K562 (cell line): ENCODE measurements around the gene STIL. TPM values are rescaled to one million over a fixed set of nuclear protein-coding genes. Genes with fewer than 3 reads are reported as not detected.

ENCODE experiments used
- PHB ChIP-seq: fragments of 250-450 bp; sonication (Bioruptor Pico); IDR thresholded peaks from 2 replicates; pipeline ENCODE4 v1.5.0; 2021
- POLR2G ChIP-seq: fragments of 200-400 bp; formaldehyde crosslinking; IDR thresholded peaks from 2 replicates; pipeline ENCODE4 v1.6.1; 2017; ENCODE audit warnings: low read depth, mild to moderate bottlenecking, antibody characterized with exemption, low read length, moderate library complexity
- RBBP5 ChIP-seq: fragments of 200-600 bp; sonication (generic); IDR thresholded peaks from 2 replicates; pipeline ENCODE4 v1.6.1; 2012; ENCODE audit warnings: borderline replicate concordance, mild to moderate bottlenecking, low read length, control low read depth, inconsistent platforms; ENCODE audit not compliant: insufficient read depth, poor library complexity, severe bottlenecking
- SIN3A ChIP-seq, 2 experiments: fragments of 150-350 bp in 1 of 2; IDR thresholded peaks; 2 replicates each; pipeline ENCODE4 v1.6.1; 2011 to 2016; ENCODE audit warnings: borderline replicate concordance in 2 of 2, low read depth in 2 of 2, low read length in 2 of 2, mild to moderate bottlenecking in 2 of 2, moderate library complexity in 2 of 2; ENCODE audit not compliant: control insufficient read depth in 1 of 2
- SOX6 ChIP-seq: fragments of 450-650 bp; IDR thresholded peaks from 2 replicates; pipeline ENCODE4 v1.6.1; 2014; ENCODE audit warnings: mild to moderate bottlenecking
- ZBED1 ChIP-seq: IDR thresholded peaks from 2 replicates; pipeline ENCODE4 v1.6.1; 2014
- ZNF175 ChIP-seq: fragments of 200-800 bp; sonication (Bioruptor generic); IDR thresholded peaks from 2 replicates; pipeline ENCODE4 v1.6.1; 2016; ENCODE audit warnings: low read depth, mild to moderate bottlenecking, missing genetic modification characterization, missing compliant biosample characterization
- ZNF644 ChIP-seq: fragments of 200-800 bp; sonication (Bioruptor generic); IDR thresholded peaks from 2 replicates; pipeline ENCODE4 v1.6.1; 2016; ENCODE audit warnings: low read depth, missing genetic modification characterization, missing compliant biosample characterization
- ZSCAN32 ChIP-seq: fragments of 450-650 bp; formaldehyde crosslinking; IDR thresholded peaks from 2 replicates; pipeline ENCODE4 v1.4.0; 2020; ENCODE audit warnings: mild to moderate bottlenecking, moderate library complexity
- polyA plus RNA-seq, 8 experiments: library from polyadenylated mRNA; depleted of rRNA in 4 of 8; stranded (reverse) in 5 of 8; unstranded in 3 of 8; fragments of >200 nt; fragmentation: Nextera tagmentation in 2 of 8; fragmentation: Illumina TruSeq in 1 of 8; extraction: Ambion mirVana in 2 of 8; extraction: Trizol in 1 of 8; gene quantifications; 2 replicates each; pipeline versions ENCODE4 v1.2.1 to v1.2.3, GENCODE V29; 2011 to 2014; ENCODE audit warnings: inconsistent platforms in 1 of 8, missing spikeins in 1 of 8
- total RNA-seq, 7 experiments: library from RNA; depleted of rRNA in 6 of 7; stranded (reverse); fragments of >200 nt in 6 of 7; fragmentation: Illumina TruSeq in 2 of 7; extraction: Trizol in 2 of 7; gene quantifications; 2 replicates each; pipeline versions ENCODE4 v1.2.1 to v1.2.3, GENCODE V29; 2011 to 2021; ENCODE audit warnings: low replicate concordance in 1 of 7
- TF ChIP-seq, protein P1 (sequence below): fragments of 250-450 bp; sonication (Bioruptor Pico); IDR thresholded peaks from 2 replicates; pipeline ENCODE4 v1.8.0; 2021; ENCODE audit warnings: mild to moderate bottlenecking, moderate library complexity
- TF ChIP-seq, protein P2 (sequence below): sonication (generic); formaldehyde crosslinking; IDR thresholded peaks from 2 replicates; pipeline ENCODE4 v1.8.0; 2022; ENCODE audit warnings: mild to moderate bottlenecking, low read depth, missing genetic modification reagents
- TF ChIP-seq, protein P3 (sequence below): sonication (generic); formaldehyde crosslinking; IDR thresholded peaks from 2 replicates; pipeline ENCODE4 v1.9.0; 2022; ENCODE audit warnings: mild to moderate bottlenecking, missing genetic modification reagents
- TF ChIP-seq, protein P4 (sequence below): sonication (generic); formaldehyde crosslinking; IDR thresholded peaks from 2 replicates; pipeline ENCODE4 v1.9.0; 2022; ENCODE audit warnings: mild to moderate bottlenecking, missing genetic modification reagents
- TF ChIP-seq, protein P5 (sequence below): fragments of 450-650 bp; formaldehyde crosslinking; IDR thresholded peaks from 2 replicates; pipeline ENCODE4 v1.4.0; 2020; ENCODE audit warnings: mild to moderate bottlenecking, moderate library complexity
- TF ChIP-seq, protein P6 (sequence below): sonication (generic); formaldehyde crosslinking; IDR thresholded peaks from 2 replicates; pipeline ENCODE4 v1.8.0; 2022; ENCODE audit warnings: mild to moderate bottlenecking, missing genetic modification reagents
- TF ChIP-seq, protein P7 (sequence below): fragments of 450-650 bp; IDR thresholded peaks from 2 replicates; pipeline ENCODE4 v1.6.1; 2017; ENCODE audit warnings: antibody characterized with exemption, mild to moderate bottlenecking

Gene STIL
- total and polyA plus RNA-seq, 9 of the 15 experiments (the other 6 are each of a cell fraction or from before 2014, with no cell fraction given): 10.5 to 77.4 (median 39.6) TPM

DNA sequence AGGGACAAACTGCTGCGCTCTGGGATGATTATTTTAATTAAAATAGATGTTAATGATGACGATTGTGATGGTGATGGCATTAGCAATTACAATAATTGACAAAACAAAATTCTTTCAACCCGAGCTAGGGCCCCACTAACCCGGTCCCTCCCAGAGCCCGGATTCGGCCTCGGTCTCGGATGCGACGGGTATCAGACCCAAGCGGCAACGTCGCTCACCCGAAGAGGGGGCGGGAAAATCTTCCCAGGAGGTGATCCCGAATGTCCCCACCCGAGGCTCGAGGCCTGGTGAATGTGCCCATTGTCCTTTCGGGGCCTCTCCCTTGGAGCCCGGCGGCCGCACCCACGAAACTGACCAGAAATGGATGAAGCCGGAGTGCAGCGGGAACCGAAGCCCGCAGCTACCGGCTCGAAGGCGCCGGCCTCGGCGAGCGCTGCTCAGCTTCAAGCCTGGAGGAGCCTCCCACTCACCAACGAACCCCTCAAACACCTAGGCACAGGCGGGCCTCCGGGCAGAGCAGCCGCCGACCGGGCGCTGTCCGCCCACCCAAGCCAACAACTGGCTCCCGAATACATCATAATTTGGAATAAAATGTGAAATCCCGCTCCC is 83.2 kb downstream of the STIL start (continued):
- TF ChIP-seq, protein P1, sequence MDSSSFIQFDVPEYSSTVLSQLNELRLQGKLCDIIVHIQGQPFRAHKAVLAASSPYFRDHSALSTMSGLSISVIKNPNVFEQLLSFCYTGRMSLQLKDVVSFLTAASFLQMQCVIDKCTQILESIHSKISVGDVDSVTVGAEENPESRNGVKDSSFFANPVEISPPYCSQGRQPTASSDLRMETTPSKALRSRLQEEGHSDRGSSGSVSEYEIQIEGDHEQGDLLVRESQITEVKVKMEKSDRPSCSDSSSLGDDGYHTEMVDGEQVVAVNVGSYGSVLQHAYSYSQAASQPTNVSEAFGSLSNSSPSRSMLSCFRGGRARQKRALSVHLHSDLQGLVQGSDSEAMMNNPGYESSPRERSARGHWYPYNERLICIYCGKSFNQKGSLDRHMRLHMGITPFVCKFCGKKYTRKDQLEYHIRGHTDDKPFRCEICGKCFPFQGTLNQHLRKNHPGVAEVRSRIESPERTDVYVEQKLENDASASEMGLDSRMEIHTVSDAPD (CRISPR knock-in tag): no peak
- peak; percentile 45 for TF ChIP-seq RBBP5
- TF ChIP-seq ZSCAN32: no peak
- TF ChIP-seq, protein P2, sequence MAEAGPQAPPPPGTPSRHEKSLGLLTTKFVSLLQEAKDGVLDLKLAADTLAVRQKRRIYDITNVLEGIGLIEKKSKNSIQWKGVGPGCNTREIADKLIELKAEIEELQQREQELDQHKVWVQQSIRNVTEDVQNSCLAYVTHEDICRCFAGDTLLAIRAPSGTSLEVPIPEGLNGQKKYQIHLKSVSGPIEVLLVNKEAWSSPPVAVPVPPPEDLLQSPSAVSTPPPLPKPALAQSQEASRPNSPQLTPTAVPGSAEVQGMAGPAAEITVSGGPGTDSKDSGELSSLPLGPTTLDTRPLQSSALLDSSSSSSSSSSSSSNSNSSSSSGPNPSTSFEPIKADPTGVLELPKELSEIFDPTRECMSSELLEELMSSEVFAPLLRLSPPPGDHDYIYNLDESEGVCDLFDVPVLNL (CRISPR knock-in tag): no peak
- TF ChIP-seq ZNF175 (CRISPR knock-in tag): no peak
- TF ChIP-seq PHB (CRISPR knock-in tag): peak; percentile 7; the same call in 1 of the 2 replicates
- TF ChIP-seq, protein P3, sequence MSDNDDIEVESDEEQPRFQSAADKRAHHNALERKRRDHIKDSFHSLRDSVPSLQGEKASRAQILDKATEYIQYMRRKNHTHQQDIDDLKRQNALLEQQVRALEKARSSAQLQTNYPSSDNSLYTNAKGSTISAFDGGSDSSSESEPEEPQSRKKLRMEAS (CRISPR knock-in tag): 0 out of 2 replicates have a peak, but pooled peaks have one; percentile 43
- TF ChIP-seq SIN3A (IDR thresholded peaks at IDR 0.05; ENCODE audit: borderline replicate concordance in 2 of 2, control insufficient read depth in 1 of 2, low read depth in 2 of 2, low read length in 2 of 2): no peak; a peak in 2 of 4 replicates
- TF ChIP-seq, protein P4, sequence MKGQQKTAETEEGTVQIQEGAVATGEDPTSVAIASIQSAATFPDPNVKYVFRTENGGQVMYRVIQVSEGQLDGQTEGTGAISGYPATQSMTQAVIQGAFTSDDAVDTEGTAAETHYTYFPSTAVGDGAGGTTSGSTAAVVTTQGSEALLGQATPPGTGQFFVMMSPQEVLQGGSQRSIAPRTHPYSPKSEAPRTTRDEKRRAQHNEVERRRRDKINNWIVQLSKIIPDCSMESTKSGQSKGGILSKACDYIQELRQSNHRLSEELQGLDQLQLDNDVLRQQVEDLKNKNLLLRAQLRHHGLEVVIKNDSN (CRISPR knock-in tag): 0 out of 2 replicates have a peak, but pooled peaks have one; percentile 21
- TF ChIP-seq, protein P5, sequence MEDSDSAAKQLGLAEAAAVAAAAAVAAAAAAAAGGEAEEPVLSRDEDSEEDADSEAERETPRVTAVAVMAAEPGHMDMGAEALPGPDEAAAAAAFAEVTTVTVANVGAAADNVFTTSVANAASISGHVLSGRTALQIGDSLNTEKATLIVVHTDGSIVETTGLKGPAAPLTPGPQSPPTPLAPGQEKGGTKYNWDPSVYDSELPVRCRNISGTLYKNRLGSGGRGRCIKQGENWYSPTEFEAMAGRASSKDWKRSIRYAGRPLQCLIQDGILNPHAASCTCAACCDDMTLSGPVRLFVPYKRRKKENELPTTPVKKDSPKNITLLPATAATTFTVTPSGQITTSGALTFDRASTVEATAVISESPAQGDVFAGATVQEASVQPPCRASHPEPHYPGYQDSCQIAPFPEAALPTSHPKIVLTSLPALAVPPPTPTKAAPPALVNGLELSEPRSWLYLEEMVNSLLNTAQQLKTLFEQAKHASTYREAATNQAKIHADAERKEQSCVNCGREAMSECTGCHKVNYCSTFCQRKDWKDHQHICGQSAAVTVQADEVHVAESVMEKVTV (CRISPR knock-in tag): no peak
- TF ChIP-seq, protein P6, sequence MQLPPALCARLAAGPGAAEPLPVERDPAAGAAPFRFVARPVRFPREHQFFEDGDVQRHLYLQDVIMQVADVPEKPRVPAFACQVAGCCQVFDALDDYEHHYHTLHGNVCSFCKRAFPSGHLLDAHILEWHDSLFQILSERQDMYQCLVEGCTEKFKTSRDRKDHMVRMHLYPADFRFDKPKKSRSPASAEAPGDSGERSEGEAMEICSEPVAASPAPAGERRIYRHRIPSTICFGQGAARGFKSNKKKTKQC (CRISPR knock-in tag): peak; percentile 20; the same call in 1 of the 2 replicates
- TF ChIP-seq, protein P7, sequence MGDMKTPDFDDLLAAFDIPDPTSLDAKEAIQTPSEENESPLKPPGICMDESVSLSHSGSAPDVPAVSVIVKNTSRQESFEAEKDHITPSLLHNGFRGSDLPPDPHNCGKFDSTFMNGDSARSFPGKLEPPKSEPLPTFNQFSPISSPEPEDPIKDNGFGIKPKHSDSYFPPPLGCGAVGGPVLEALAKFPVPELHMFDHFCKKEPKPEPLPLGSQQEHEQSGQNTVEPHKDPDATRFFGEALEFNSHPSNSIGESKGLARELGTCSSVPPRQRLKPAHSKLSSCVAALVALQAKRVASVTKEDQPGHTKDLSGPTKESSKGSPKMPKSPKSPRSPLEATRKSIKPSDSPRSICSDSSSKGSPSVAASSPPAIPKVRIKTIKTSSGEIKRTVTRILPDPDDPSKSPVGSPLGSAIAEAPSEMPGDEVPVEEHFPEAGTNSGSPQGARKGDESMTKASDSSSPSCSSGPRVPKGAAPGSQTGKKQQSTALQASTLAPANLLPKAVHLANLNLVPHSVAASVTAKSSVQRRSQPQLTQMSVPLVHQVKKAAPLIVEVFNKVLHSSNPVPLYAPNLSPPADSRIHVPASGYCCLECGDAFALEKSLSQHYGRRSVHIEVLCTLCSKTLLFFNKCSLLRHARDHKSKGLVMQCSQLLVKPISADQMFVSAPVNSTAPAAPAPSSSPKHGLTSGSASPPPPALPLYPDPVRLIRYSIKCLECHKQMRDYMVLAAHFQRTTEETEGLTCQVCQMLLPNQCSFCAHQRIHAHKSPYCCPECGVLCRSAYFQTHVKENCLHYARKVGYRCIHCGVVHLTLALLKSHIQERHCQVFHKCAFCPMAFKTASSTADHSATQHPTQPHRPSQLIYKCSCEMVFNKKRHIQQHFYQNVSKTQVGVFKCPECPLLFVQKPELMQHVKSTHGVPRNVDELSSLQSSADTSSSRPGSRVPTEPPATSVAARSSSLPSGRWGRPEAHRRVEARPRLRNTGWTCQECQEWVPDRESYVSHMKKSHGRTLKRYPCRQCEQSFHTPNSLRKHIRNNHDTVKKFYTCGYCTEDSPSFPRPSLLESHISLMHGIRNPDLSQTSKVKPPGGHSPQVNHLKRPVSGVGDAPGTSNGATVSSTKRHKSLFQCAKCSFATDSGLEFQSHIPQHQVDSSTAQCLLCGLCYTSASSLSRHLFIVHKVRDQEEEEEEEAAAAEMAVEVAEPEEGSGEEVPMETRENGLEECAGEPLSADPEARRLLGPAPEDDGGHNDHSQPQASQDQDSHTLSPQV: peak; percentile 63; the same call in 1 of the 2 replicates
- TF ChIP-seq ZBED1: no peak
- TF ChIP-seq POLR2G: peak; percentile 72
- no peak for TF ChIP-seq ZNF644 (tag)
- no peak for TF ChIP-seq SOX6
